HAP-1 (cell line): Measurements from ENCODE around the gene AUTS2.

Source experiments
- DNase-seq, 2 experiments: peaks; one replicate each; pipeline ENCODE4 v3.0.0-alpha.2; 2016 to 2020; ENCODE audit warnings: low spot score in 2 of 2
- H3K27me3 ChIP-seq: fragments of 250-450 bp; sonication (Bioruptor Pico); 2 replicates; pipeline ENCODE4 v1.5.1; 2020; ENCODE audit warnings: low read depth, mild to moderate bottlenecking, moderate library complexity
- H3K36me3 ChIP-seq: fragments of 250-450 bp; sonication (Bioruptor Pico); replicated peaks from 2 replicates; pipeline ENCODE4 v1.5.1; 2020; ENCODE audit warnings: mild to moderate bottlenecking
- H3K4me1 ChIP-seq: fragments of 250-450 bp; sonication (Bioruptor Pico); 2 replicates; pipeline ENCODE4 v1.5.1; 2020; ENCODE audit warnings: mild to moderate bottlenecking
- H3K4me3 ChIP-seq: fragments of 250-450 bp; sonication (Bioruptor Pico); 2 replicates; pipeline ENCODE4 v1.5.1; 2020; ENCODE audit warnings: mild to moderate bottlenecking, moderate library complexity
- H3K9me3 ChIP-seq: fragments of 250-450 bp; sonication (Bioruptor Pico); 2 replicates; pipeline ENCODE4 v1.5.1; 2020; ENCODE audit warnings: mild to moderate bottlenecking, moderate library complexity
- in situ Hi-C: fragments of 300-500 bp; cut with MboI; formaldehyde crosslinking; loops from 3 replicates; pipeline ENCODE4 v1.14.3; 2020; ENCODE audit warnings: low sequenced_read_pairs, inconsistent platforms, mixed read lengths

AUTS2 gene

GRCh38 chr7:69598081-69598486 is at the start of gene AUTS2:
TSS of gene AUTS2 (plus strand) at chr7:69598475. CDS start at chr7:69599654, 1,179 bp downstream.
- DNase-seq: peak; percentile 80 to 94

DNA sequence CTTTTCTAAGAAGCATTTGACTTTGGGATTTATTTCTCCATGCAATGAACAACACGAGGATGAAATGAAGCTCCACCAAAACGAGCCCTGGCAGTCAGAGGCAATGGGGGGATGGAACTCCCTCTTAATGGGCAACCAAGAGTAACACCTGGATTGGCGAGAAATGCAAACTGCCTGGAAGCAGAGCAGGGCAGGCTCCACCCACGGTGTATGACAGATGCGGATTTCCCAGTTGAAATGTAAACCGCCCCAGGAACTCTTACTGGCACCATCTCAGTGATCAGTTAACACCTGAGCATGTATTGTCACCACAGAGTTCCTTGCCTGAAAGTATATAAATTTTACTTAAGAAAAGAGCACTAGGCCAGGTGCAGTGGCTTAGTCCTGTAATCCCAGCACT is 47.3 kb upstream of the AUTS2 start:
- Histone ChIP-seq H3K27me3 (no peaks in the 10 kb centered on the region), H3K4me3 (no peak overlapping the region), H3K36me3 (no peaks in the 10 kb centered on the region), H3K9me3 (no peaks in the 10 kb centered on the region), H3K4me1 (0 out of 2 replicates have a peak, but pooled peaks cover 3% of the 10 kb centered on the region)
- no peak for DNase-seq
- in situ Hi-C loops: no loop called here

More at GRCh38 chr7:69598081-69598486, at the start of gene AUTS2:
- in situ Hi-C loops: no loop called here
- Histone ChIP-seq H3K27me3 (peaks cover 7% of the 10 kb centered on the region), H3K4me1 (peaks cover 29% of the 10 kb centered on the region), H3K9me3 (no peaks in the 10 kb centered on the region), H3K4me3 (peak within 1 kb of the TSS; percentile 83), H3K36me3 (no peaks in the 10 kb centered on the region)

DNA sequence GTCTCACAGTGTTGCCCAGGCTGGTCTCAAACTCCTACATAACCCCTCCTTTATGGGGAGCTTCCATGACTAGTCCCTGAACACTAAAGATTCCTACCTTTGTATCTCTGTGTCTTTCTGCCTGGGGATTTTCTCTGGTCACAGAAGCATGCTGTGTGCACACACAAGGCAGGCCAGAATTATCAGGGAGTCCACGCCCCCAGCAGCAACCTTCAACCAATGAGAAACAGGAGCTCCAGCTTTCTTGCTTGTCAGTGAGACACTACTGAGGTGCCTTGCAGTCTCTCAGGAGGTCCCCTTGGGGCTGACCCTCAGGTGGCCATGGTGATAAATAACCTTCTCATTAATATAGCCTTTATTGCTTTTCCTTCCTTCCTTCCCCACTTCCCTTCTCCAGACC is 45.1 kb upstream of the AUTS2 start:
- H3K9me3 ChIP-seq: no peaks in the 10 kb centered on the region

GRCh38 chr7:69561266-69561960 is 36.9 kb upstream of the AUTS2 start:
- H3K27me3 ChIP-seq: no peaks in the 10 kb centered on the region
- H3K4me1 ChIP-seq: peaks cover 3% of the 10 kb centered on the region
- DNase-seq: peak; percentile 53 to 84
- no peak overlapping the region for H3K4me3 ChIP-seq
- no peaks in the 10 kb centered on the region for H3K9me3 ChIP-seq
- in situ Hi-C loops: no loop called here
- H3K36me3 ChIP-seq: no peaks in the 10 kb centered on the region

More for the DNA sequence above, 45.1 kb upstream of the AUTS2 start:
- no peaks in the 10 kb centered on the region for H3K36me3 ChIP-seq
- H3K4me1 ChIP-seq: no peaks in the 10 kb centered on the region
- in situ Hi-C loops: no loop called here
- no peaks in the 10 kb centered on the region for H3K27me3 ChIP-seq
- DNase-seq: no peak
- no peak overlapping the region for H3K4me3 ChIP-seq

DNA sequence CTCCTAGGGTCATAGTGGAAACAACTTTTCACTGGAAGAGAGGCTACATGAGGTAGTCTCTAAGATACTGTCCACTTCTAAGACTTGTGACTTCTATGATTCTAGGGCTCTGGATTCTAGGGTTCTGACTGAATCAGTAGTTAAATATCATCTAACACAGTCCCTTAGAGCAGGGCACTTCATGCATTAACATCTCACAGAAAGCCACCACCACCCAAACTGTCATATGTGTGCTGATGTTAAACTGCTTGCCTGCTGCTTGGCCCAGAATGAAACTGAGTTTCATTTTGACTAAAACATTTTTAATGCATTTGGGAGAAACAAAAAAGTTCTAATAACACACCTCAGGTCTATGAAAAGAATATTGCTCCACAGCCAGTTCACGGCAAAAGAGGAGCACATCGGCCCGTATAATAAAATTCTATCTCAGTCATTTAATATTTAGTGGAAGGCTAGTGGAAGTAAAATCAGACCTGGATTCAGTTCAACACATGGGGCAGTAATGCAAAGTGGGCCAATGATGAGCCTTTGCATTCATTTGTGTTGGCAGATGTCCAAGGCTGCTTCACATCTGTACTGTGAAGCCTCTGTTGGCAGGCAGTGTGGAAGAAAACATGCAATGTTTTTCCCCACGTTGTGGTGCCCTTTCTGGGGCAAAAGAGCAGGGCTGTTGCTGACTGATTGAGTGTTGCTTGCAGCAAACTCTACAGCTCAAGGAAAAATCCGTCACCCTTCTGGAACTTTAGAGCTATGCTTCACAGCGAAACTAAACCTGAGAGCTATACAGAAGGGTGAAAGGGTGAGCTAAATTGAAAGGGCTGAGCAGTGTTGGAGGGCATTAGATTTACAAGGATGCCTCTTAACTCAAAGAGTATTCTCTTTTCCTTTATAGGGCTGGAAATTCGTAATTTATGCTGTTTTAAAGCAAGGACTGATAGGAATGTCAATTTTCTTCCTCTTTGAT is 33.5 kb upstream of the AUTS2 start:
- H3K27me3 ChIP-seq: no peaks in the 10 kb centered on the region
- H3K4me3 ChIP-seq: no peak overlapping the region
- no peaks in the 10 kb centered on the region for H3K9me3 ChIP-seq
- H3K4me1 ChIP-seq: peaks cover 10% of the 10 kb centered on the region
- in situ Hi-C loops: no loop called here
- DNase-seq: peak in 1 of 2 experiments; percentile 45
- no peaks in the 10 kb centered on the region for H3K36me3 ChIP-seq

- peak in 1 of 2 experiments; percentile 15 for DNase-seq
- Histone ChIP-seq H3K9me3 (no peaks in the 10 kb centered on the region), H3K36me3 (no peaks in the 10 kb centered on the region), H3K27me3 (no peaks in the 10 kb centered on the region), H3K4me1 (peaks cover 7% of the 10 kb centered on the region), H3K4me3 (no peak overlapping the region)
- in situ Hi-C loops: no loop called here
Observed at GRCh38 chr7:69567800-69568199, 30.5 kb upstream of the AUTS2 start.

DNA sequence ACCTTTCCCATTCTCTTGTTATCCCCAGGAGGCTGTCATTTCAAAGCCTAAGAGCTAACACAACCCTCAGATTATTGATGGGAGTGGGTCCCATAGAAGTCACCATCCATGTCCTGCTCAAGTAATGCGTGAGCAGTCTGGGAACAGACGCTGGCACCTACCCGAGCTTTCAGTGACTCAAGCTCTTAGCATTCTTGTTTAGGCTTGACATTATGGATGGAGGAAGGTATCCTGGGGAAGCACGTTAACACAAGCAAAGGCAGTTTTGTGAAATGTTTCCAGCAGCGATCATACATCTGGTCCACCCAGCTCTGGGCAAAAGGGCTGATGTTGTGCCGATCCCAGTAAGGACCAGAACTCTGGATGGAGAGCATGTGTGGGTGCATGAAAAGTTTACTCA is 30.0 kb upstream of the AUTS2 start:
- Histone ChIP-seq H3K27me3 (no peaks in the 10 kb centered on the region), H3K4me3 (no peak overlapping the region), H3K36me3 (no peaks in the 10 kb centered on the region), H3K4me1 (peaks cover 7% of the 10 kb centered on the region), H3K9me3 (no peaks in the 10 kb centered on the region)
- in situ Hi-C loops: no loop called here
- no peak for DNase-seq

DNA sequence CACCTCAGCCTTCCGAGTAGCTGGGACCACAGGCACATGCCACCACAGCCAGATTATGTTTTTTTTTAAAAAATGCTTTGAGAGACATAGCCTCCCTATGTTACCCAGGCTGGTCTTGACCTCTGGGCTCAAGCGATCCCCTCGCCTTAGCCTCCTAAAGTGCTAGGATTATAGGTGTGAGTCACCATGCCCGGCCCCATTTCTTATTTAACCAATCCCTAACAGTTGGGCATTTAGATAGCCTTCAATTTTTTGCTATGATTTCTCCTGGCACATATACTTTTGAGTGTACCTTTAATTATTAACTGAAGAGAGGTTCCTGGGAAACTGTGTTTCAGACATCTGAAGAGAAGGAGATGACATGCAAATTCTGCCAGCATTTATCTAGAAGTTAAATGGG is 22.6 kb upstream of the AUTS2 start:
- H3K27me3 ChIP-seq: no peaks in the 10 kb centered on the region
- in situ Hi-C loops: no loop called here
- H3K4me3 ChIP-seq: no peak overlapping the region
- no peaks in the 10 kb centered on the region for H3K9me3 ChIP-seq
- H3K4me1 ChIP-seq: peaks cover 3% of the 10 kb centered on the region; the same call in 1 of the 2 replicates
- DNase-seq: no peak
- H3K36me3 ChIP-seq: no peaks in the 10 kb centered on the region

GRCh38 chr7:69577221-69577620 is 21.1 kb upstream of the AUTS2 start:
- DNase-seq: no peak
- in situ Hi-C loops: no loop called here
- H3K4me1 ChIP-seq: peaks cover 3% of the 10 kb centered on the region; the same call in 1 of the 2 replicates
- no peaks in the 10 kb centered on the region for H3K36me3 ChIP-seq
- no peaks in the 10 kb centered on the region for H3K27me3 ChIP-seq
- H3K4me3 ChIP-seq: no peak overlapping the region
- no peaks in the 10 kb centered on the region for H3K9me3 ChIP-seq

DNA sequence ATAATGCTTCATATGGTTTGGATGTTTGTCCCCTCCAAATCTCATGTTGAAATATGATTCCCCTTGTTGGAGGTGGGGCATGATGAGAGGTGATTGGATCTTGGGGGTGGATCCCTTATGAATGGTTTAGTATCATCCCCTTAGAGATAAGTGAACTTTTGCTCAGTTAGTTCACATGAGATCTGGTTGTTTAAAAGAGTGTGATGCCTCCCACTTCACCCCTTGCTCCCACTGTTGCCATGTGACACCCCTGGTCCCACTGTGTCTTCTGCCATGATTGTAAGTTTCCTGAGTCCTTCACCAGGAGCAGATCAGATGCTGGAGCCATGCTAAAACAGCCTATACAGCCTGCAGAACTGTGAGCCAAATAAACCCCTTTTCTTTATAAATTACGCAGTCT is 13.1 kb upstream of the AUTS2 start:
- no peak overlapping the region for H3K4me3 ChIP-seq
- in situ Hi-C loops: no loop called here

DNA sequence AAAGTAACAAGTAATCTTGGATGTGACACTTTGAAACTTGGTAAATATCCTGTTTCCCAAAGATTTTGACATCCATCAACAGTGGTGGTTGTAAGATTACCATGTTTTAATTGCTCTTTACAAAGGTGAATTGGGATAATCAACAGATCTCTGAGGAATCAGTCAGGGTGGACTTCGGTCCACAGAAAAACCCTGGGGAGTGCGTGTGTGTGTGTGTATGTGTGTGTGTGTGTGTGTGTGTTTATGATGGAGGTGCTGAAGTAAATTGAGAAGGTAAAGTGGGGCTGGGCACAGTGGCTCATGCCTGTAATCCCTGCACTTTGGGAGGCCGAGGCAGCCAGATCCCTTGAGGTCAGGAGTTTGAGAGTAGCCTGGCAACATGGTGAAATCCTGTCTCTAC is 12.0 kb upstream of the AUTS2 start:
- peaks cover 4% of the 10 kb centered on the region; the same call in 1 of the 2 replicates for H3K27me3 ChIP-seq
- no peaks in the 10 kb centered on the region for H3K36me3 ChIP-seq
- H3K4me3 ChIP-seq: no peak overlapping the region
- no peak for DNase-seq
- no peaks in the 10 kb centered on the region for H3K9me3 ChIP-seq
- in situ Hi-C loops: no loop called here
- H3K4me1 ChIP-seq: no peaks in the 10 kb centered on the region; the same call in 1 of the 2 replicates

More for the DNA sequence above, 13.1 kb upstream of the AUTS2 start:
- H3K9me3 ChIP-seq: no peaks in the 10 kb centered on the region
- peaks cover 4% of the 10 kb centered on the region; the same call in 1 of the 2 replicates for H3K27me3 ChIP-seq
- no peaks in the 10 kb centered on the region for H3K36me3 ChIP-seq
- no peaks in the 10 kb centered on the region; the same call in 1 of the 2 replicates for H3K4me1 ChIP-seq
- DNase-seq: no peak

DNA sequence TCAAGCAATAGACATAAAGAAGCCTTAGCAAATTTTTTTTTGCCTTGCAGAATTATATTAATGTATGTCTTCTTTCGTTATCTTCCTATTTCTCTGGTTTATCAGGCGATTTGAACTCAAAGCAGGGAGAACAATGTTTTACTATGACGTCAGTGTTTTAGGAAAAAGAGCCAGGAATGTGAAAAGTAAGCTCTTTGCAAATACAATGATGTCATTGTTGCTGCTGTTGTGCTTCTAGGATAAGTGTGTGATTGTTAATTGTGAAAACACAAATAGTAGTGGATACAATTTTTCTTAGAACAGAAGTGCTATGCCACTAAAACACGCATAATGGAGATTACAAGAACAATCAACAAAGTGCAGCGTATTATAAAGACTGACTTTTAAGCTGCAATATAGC is 9.5 kb upstream of the AUTS2 start:
- Histone ChIP-seq H3K4me3 (no peak overlapping the region), H3K36me3 (no peaks in the 10 kb centered on the region), H3K4me1 (no peaks in the 10 kb centered on the region; the same call in 1 of the 2 replicates), H3K27me3 (peaks cover 14% of the 10 kb centered on the region), H3K9me3 (no peaks in the 10 kb centered on the region)
- no peak for DNase-seq
- in situ Hi-C loops: no loop called here

DNA sequence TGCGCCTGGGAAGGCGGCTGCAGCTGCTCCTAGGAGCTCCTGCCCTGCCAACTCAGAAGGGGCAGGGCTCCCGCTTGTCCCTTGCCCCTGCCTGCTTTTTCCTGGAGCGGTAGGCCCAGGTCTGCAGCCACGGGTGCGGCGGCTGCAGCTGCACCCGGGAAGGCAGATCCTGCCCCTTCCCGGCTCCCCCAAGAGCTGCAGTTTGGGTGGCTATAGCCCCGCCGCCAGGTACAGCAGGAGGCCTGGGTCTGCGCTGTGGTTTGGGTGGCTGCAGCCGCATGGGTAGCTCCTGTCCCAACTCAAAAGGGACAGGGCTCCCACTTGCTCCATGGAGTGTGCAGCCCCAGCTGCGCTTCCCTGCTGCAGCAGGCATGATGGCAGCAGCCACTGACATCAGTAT is 6.5 kb upstream of the AUTS2 start:
- Histone ChIP-seq H3K27me3 (peaks cover 14% of the 10 kb centered on the region), H3K4me1 (peaks cover 9% of the 10 kb centered on the region), H3K36me3 (no peaks in the 10 kb centered on the region), H3K9me3 (no peaks in the 10 kb centered on the region), H3K4me3 (no peak overlapping the region)
- no peak for DNase-seq
- in situ Hi-C loops: no loop called here

DNA sequence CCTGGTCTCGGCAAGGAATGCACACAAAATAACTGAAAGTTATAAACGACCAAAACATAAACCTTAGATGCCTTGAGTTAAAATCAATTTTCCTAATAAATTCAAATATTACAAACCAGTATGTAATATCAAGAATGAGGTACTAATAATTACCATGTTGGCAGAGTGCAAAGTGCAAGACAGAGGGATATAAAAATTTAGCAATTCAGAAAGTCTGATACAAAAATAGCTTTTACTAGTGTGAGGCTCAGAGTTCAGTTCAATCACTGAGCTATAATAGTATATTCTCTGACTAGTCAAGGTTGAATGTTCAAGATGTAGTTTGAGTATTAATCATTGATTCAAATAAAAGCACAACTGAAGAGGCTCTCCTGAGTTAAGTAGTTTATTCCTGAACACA is 4.8 kb upstream of the AUTS2 start:
- in situ Hi-C loops: no loop called here
- H3K4me3 ChIP-seq: no peak overlapping the region
- DNase-seq: no peak
- no peaks in the 10 kb centered on the region for H3K9me3 ChIP-seq
- H3K36me3 ChIP-seq: no peaks in the 10 kb centered on the region
- peaks cover 11% of the 10 kb centered on the region for H3K4me1 ChIP-seq
- H3K27me3 ChIP-seq: peaks cover 14% of the 10 kb centered on the region
